HG03103 (cell line): ENCODE measurements around the gene CHI3L1.

ENCODE experiments used
- ATAC-seq: cut with Tn5 transposase; IDR thresholded peaks from one replicate; pipeline ENCODE4 v1.9.1; 2021; ENCODE audit warnings: low read depth; ENCODE audit not compliant: unreplicated experiment

CHI3L1 gene

GRCh38 chr1:203170625-203171330, 15.7 kb downstream of the CHI3L1 start:
- ATAC-seq = no peak

GRCh38 chr1:203169770-203170520, 16.6 kb downstream of the CHI3L1 start:
- no peak for ATAC-seq

DNA sequence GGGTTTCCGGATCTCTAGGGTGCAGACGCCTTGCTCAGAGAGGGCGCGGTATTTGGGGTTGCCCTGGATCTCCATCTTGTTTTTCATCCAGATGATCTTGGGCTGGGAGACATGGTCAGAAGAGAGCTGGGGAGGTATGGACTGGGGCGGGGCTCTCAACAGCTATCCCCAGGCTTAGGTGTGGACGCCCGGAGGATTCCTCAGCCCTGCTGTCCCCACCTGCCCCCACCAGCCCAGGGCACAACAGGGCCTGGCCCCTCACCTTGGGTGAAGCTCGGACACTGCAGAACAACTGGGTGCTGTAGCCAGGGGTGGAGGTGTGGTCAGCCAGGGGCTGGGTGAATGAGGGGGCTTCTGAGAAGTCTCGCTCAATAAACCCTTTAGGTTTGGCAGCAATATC, 17.5 kb downstream of the CHI3L1 start:
- no peak for ATAC-seq

- ATAC-seq = no peak
These were observed 18.2 kb downstream of the CHI3L1 start for GRCh38 chr1:203168256-203168786.

DNA sequence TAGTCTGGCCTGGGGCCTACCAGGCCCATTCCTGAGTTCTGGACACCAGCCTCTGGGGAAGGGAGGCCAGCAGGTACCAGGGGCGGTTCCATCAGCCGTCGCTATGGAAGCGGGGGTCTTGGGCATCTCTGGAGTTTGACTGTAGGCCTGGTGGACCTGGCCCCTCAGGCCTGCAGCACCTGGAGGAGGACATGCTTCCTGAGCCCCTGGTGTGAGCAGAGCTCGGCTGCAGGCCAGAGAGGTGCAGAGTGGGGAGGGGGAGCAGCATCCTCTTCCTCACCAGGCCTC, 18.6 kb downstream of the CHI3L1 start:
- ATAC-seq = no peak

- no peak for ATAC-seq
These were observed 19.2 kb downstream of the CHI3L1 start for GRCh38 chr1:203167026-203167912.

- ATAC-seq = no peak
These were observed 20.1 kb downstream of the CHI3L1 start for GRCh38 chr1:203166192-203166940.

DNA sequence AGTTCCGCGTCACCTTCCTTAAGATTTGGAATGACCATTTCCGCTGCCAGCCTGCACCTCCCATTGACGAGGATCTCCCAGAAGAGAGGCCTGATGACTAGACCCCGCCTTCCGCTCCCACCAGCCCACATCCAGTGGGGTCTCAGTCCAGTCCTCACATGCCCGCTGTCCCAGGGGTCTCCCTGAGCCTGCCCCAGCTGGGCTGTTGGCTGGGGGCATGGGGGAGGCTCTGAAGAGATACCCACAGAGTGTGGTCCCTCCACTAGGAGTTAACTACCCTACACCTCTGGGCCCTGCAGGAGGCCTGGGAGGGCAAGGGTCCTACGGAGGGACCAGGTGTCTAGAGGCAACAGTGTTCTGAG, 20.7 kb downstream of the CHI3L1 start:
- no peak for ATAC-seq

- no peak for ATAC-seq
These were observed 21.3 kb downstream of the CHI3L1 start for GRCh38 chr1:203165101-203165799.

- no peak for ATAC-seq
These were observed 22.4 kb downstream of the CHI3L1 start for GRCh38 chr1:203163891-203164635.

GRCh38 chr1:203162403-203162802, 24.1 kb downstream of the CHI3L1 start:
- no peak for ATAC-seq

- ATAC-seq = no peak
These were observed 24.8 kb downstream of the CHI3L1 start for GRCh38 chr1:203161703-203162102.

GRCh38 chr1:203161175-203161574, 25.3 kb downstream of the CHI3L1 start:
- ATAC-seq = no peak

DNA sequence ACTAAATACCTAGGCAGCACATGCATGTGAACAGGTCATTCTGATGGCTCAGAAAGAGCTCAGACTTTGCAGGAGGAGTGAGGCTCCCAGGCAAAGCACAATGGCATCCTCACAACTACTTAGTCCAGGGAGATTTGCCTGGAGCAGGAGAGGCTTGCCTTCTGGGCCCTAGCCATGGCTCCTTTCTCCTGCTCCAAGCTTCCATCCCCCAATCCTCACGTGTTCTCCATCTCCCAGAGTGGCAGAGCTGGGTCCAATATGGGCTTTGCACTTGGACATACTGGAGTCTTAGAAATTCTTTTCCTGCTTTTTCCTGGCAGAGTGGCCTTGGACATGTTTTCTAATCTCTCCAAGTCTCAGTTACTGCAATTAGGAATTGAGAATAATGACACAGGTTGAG, 26.7 kb downstream of the CHI3L1 start:
- ATAC-seq = no peak

DNA sequence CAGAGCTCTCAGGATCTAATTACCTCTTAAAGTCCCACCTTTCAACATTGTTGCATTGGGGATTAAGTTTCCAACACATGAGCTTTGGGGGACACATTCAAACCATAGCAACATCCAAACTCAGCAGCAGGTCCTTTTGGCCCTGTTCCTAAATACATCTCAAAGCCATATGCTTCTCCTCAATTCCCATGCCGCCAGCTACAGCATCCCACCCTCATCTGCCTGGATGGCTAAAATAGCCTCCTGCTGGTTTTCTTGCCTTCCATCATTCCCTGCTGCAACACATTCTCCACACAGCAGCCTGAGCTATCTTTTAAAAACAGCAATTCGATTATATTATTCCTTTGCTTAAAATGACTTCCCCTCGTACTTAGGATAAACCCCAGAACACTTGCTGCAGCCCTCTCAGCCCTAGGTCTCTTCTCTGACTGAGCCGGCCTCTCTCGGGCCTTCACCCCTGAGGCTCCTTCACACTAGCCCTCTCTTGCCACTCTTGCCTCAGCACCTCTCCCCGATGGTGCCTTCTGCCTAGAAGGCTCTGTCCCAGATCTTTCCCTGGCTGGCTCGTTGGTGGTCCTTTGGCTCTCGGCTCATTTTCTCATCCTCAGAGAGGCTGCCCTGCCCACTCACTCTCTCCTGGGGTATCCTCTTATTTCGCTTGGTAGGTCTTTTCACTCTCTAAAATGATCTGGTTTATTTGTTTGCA, 27.4 kb downstream of the CHI3L1 start:
- ATAC-seq = no peak

DNA sequence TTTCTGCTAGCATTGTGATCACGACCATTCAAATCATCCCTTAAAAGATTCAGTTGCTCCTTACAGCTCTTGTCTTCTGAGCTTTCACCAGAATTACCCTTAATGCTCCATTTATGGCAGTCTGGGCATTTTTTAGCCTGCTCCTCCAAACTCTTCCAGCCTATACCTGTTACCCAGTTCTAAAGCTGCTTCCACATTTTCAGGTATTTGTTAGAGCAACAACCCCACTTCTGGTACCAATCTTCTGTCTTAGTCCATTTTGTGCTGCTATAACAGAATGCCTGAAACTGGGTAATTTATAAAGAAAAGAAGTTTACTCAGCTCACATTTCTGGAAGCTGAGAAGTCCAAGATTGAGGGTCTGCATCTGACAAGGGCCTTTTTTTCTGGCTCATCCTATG, 28.1 kb downstream of the CHI3L1 start:
- ATAC-seq = no peak

GRCh38 chr1:203156280-203156679, 30.2 kb downstream of the CHI3L1 start:
- no peak for ATAC-seq

- ATAC-seq = no peak
These were observed 32.3 kb downstream of the CHI3L1 start for GRCh38 chr1:203153989-203154821.
